ELF-1 (cell line): ENCODE results near the gene TUBB4B.

ENCODE experiments used
- DNase-seq: peaks from one replicate; pipeline ENCODE4 v3.0.0-alpha.2; 2016; ENCODE audit warnings: low read depth, low spot score

TUBB4B gene

GRCh38 chr9:137240841-137241489, at the start of gene TUBB4B:
Gene TUBB4B (plus strand): TSS chr9:137241287. CDS start chr9:137241361, 74 bp downstream.
- peak; percentile 100 for DNase-seq

GRCh38 chr9:137191691-137192447, 49.2 kb upstream of the TUBB4B start:
- DNase-seq: no peak

GRCh38 chr9:137192448-137192780, 48.7 kb upstream of the TUBB4B start:
- no peak for DNase-seq

GRCh38 chr9:137192859-137193258, 48.2 kb upstream of the TUBB4B start:
- no peak for DNase-seq

- DNase-seq: no peak
These were observed 47.3 kb upstream of the TUBB4B start for GRCh38 chr9:137193771-137194170.

- DNase-seq: no peak
These were observed 46.7 kb upstream of the TUBB4B start for GRCh38 chr9:137194388-137194787.

- no peak for DNase-seq
These were observed 46.2 kb upstream of the TUBB4B start for GRCh38 chr9:137194909-137195308.

GRCh38 chr9:137195525-137196220, 45.4 kb upstream of the TUBB4B start:
- no peak for DNase-seq

- DNase-seq: peak; percentile 52
These were observed 42.8 kb upstream of the TUBB4B start for GRCh38 chr9:137198051-137198901.

GRCh38 chr9:137198902-137199283, 42.2 kb upstream of the TUBB4B start:
- no peak for DNase-seq

- peak; percentile 38 for DNase-seq
These were observed 41.5 kb upstream of the TUBB4B start for GRCh38 chr9:137199411-137200121.

- peak; percentile 99 for DNase-seq
These were observed 40.5 kb upstream of the TUBB4B start, which contains the start of gene TPRN for GRCh38 chr9:137200311-137201204. Gene TPRN (minus strand): TSS chr9:137200741. CDS start chr9:137200711, 30 bp downstream.

GRCh38 chr9:137201205-137201868, 39.8 kb upstream of the TUBB4B start:
- DNase-seq: peak; percentile 50

- no peak for DNase-seq
These were observed 38.1 kb upstream of the TUBB4B start for GRCh38 chr9:137202966-137203365.

- DNase-seq: no peak
These were observed 36.4 kb upstream of the TUBB4B start for GRCh38 chr9:137204731-137205125.

GRCh38 chr9:137205126-137206069, 35.7 kb upstream of the TUBB4B start, which contains the start of the genes NDOR1 and TMEM203:
Gene NDOR1 (plus strand): TSS chr9:137205700. CDS start chr9:137205778, 78 bp downstream.
Gene TMEM203 (minus strand): TSS chr9:137205648. CDS start chr9:137205414, 234 bp downstream.
- peak; percentile 90 for DNase-seq

- DNase-seq: no peak
These were observed 34.5 kb upstream of the TUBB4B start for GRCh38 chr9:137206602-137207001.

- DNase-seq: no peak
These were observed 29.6 kb upstream of the TUBB4B start for GRCh38 chr9:137211532-137211931.
